Cerebellar cortex (tissue), 1 donor: ENCODE results near the gene SDK1.

ENCODE experiments used
- DNase-seq: peaks from one replicate; pipeline ENCODE4 v3.0.0-alpha.2; 2015; ENCODE audit warnings: low spot score

The SDK1 gene

DNA sequence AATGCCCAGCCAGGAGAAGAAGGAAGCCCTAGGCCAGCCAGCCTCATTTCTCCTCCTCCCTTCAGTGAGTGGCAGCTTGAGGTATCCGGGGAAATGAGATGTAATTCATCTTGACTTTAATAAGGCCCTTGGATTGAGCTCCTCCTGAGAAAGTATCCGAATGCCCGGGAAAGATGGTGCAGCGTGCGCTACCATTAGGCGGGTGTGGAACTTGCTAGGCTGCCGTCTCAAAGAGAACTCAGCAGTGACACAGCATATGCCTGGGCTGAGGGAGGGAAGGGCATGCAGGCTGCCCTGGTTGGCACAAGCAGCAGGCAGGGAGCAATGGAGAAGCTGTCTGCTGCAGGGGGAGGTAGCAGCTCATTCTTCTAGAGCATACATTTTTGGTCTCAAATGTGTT, 721.2 kb downstream of the SDK1 start:
- no peak for DNase-seq

DNA sequence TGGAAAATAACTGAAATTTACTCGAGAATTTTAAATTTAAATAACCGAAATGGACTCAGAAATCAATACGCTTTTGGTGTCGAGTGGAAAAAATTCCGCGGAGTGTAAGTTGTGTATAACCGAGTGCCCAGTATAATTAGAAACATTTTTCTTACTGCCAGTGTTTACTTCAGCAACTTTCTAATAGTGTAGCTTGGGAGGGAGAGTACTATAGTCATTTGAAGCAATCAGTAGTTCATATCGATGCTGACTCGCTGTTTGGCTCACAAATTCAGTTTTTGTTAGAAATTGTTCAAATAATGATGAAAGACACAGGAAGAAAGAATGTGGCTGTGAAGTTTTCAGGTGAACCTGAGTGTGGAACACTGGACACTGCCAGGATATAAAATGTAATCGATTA, 722.5 kb downstream of the SDK1 start:
- no peak for DNase-seq

DNA sequence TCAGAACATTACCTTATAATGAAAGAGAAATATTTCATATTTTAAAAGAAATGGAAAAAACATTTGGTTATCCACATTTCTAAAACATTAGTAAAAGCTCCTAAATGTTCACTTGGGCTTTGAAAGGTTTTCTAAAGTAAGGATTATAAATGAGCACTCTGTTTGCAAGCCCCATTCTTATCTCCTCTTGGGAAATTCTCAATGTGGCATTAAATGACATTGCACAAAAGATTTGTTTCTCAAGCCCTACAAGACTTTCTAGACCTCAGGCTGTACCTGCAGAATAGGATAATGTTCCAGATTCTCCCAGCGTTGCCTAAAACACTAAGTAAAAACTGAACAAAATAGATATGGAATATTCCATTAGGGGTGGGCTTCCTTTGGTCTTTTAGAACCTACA, 723.1 kb downstream of the SDK1 start:
- DNase-seq, result no peak

DNA sequence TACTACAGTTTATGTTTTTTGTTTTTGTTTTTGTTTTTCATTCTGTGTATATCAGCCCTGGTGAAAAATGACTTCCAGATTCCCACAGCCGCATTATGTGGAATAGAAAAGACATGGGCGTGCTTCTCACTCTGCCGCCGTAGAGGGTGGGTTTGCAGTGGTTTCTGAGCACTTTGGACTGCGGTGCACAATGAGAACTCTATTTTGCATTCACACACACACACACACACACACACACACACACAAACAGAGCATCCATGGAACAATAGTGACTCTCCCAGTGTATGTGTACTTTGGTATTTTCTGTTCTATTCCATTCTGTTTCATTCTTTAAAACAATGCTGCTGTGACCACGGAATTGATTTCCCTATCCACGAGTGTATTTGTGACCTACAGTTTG, 723.8 kb downstream of the SDK1 start:
- DNase-seq, result no peak

DNA sequence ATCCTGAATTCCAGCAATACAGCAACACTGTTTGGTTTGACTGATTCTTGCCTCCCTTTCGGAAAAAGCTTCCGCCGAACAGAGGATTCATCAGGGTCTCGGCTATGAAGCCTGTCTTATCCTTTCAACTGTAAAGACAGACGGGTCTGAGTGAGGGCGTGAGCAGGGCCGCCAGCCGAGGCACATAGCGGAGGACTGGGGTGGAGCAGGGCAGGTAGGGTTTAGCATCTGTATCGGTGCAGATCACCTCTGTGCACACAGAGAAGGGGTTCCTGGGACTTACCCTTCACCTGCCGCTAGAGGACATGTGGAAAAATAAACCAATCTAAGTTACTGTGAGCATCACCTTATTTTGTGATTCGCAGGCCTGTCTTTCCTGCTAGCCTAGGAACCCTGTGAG, 724.2 kb downstream of the SDK1 start:
- no peak for DNase-seq

DNA sequence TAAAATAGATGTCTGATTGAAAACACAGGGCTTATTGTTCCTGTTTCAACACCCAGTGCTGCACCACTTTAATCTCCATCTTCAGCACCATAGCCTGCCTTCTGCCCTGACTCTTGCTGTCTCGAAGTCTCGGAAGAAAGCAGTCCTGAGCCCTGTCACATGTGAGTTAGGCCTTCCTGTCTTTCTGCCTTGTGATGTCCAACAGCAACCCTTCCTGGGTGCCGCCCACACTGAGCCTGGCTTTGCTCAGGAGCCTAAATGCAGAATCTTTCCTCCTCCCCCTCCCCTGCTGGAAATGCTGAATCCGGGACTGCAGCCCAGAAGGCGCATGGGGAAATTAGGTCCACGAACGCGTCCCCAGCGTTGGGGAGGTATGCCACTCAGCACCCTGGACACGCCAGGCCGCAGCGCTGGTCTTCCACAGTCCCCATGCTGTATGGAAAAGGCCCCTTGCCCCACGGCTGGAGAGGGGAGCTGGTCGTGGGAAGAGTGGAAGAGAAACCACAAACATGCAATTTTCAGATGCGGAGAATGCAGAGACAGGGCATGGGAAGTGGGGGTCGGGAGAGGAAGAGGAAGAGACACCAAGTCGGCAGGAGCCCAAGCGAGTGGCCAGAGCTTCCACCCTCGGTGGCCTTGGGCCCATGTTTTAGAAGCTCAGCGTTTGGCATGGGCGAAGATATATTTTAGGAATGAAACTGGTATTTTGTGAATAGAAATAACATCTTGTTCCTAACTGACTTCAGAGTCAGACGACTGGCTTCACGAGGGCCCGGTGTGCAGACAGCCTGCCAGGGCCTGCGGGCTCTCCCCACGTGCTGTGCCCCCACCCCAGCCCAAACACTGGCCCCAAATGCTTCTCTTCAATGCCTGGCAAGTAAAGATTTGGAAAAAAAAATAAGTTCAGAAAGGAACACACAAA, 724.9 kb downstream of the SDK1 start:
- DNase-seq, result no peak

DNA sequence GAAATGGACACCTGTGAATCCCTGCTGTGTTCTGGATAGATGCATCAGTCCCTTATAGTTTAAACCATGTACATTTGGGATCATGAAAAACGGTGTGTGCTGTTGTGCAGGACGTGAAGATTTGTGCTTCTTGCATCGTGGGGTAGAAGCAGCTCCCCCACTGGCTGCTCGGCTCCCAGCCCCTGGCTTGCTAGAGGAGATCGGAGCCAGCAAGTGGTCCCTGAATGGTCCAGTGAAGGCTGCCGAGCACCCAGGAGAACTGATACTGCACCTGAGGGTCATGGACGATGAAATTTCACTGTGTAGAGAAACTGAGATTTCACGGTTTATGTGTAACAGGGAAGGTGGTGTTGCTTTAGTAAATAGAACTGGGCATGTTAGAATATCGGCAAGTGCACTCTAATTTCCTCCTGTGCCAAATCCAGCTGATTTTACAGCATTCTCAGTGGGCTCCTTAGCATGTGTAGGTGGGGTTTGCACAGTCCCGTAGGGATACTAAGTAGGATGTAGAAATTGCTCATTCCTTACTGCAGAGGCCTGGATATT, 726.0 kb downstream of the SDK1 start:
- DNase-seq, result no peak

DNA sequence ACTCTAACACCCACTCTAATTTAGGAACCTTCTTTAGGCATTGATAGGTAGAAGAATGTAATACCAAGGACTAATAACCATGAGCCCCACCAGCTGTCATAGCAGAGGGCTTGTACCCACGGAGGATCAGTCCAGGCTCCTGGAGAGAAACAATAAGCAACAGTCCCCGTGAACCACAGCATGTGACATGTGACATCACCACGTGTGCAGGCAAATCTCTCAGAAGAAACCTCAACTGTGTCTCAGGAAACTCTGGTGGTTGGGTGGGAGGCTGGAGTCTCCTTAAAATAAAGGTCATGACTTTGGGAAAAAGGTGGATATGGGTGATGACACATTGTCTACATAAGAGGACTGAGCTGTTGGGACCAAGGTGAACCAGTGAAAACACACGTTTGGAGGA, 727.2 kb downstream of the SDK1 start:
- DNase-seq, result no peak

DNA sequence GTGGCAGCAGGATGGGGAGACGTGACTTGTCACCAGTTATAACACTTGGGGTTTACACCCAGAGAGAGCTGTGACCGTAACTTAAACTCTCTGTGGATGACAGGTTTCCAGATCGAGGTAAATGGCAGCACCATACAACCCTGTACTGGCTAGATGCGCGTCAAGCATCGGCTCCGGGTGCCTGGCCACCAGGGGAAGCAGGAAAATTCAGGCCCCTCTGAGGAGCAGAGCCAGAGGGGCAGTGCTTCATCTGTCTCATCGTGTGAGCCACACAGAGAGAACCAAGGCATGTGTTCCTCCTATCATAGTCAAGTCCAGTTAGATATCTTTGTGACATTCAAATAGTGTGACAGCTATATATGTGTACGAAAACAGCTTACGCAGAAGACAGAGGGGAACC, 728.9 kb downstream of the SDK1 start:
- no peak for DNase-seq

DNA sequence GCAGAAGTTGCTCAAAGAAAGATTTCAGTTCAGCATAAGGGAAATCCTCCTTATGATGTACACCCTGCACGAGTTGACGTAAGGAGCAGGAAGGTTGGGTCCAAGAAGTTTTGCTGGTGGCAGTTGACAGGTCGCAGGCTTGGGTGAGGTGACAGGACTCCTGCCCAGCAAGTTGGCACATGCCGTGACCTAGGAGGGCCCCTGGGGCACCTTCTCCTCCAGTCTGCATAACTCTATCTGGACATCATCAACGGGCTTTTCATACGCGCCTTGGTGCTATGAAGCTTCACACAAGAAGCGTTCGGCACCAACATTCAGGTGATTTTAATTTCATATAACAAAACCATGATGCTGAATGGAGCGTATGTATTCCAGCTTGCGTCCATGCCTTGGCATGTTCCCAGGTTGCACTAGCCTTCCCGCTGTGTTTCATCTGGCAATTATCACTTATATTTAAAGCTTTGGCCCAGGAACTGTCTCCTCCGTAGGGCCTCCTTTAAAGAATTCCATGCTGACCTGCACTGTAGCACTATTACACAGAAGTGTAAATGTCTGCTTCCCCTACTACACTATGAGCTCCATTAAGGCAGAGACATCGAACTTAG, 729.4 kb downstream of the SDK1 start:
- no peak for DNase-seq

DNA sequence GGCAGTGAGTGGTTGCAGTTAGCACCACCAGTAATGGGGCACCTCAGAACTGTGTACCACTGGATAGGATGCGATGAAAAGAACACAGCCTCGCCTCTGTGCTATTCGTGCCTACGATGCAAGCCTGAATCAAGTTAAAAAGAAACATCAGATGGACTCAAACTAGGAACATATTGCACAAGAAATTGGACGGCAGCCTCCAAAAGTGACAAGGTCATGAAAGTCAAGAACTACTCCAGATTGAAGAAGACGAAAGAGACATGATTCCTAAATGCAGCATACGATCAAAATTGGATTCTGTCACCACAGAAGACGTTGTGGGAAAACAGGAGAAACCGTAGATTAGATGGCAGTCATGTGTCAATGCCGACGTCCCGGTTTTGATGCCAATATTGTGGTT, 732.9 kb downstream of the SDK1 start:
- DNase-seq, result no peak

DNA sequence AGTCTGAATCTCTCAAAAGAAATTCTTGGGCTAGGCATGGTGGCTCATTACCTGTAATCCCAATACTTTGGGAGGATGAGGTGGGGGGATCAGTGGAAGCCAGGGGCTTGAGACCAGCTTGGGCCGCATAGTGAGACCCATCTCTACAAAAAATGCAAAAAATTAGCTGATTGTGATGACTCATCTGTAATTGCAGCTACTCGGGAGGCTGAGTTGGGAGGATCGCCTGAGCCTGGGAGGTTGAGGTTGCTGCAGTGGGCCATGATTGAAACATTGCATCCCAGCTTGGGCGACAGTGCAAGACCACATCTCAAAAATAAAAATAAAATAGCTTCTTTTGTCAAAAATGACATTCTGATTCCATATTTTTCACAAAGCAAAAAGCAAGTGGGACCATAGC, 736.3 kb downstream of the SDK1 start:
- no peak for DNase-seq

DNA sequence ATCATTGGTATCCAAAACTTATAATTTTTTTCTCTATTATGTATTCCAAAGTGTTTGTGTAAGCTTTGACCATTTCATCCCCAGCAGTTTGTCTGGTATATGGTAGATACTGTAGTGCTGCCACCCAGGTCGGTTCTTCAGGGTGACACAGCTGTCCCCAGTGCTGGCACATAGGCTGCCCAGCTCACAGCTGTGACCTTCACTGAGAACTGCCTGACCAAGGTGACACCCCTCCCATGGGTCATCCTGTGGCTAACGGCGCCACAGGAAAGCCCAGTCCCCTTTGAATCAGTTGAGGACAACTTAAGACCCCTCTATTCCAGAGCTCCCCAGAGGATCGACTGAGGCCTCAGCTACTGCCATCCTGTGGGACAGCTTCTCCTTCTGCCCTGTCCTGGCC, 736.8 kb downstream of the SDK1 start:
- DNase-seq, result no peak

DNA sequence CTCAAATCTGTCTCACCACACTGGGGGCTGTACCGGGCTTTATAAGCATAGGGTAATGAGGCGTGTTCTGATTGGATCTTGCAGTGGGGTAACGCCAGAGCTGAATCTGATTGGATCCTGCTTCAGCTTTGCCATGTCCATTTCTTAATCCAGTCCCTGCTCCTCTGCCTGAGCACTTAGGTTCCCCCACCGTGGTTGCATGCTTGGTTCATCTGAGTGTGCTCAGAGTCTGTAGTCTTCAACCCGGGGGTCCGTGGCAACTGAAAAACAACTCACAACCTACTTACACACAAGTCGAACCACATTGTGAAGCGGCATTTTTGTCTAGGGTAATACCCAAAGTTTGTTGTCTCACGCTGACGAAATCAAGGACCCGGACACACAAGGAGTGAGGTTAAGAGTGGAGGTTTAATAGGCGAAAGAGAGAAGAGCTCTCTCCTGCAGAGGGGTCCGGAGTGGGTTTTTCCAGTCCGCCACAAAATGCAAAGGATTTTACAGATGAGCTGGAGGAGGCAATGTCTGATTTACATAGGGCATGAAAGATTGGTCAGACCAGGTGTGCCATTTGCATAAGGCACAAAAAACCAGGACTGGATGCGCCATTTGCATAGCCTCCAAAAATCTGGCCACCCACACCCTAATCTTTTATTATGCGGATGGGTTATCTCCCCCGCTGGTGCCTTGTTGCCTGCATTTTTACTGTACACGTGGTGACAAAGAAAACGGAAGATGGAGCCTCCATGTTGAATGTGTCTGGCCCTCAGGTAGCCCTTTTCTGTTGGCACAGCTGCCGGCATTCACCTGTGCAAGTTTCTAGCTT, 739.3 kb downstream of the SDK1 start:
- DNase-seq, result no peak

DNA sequence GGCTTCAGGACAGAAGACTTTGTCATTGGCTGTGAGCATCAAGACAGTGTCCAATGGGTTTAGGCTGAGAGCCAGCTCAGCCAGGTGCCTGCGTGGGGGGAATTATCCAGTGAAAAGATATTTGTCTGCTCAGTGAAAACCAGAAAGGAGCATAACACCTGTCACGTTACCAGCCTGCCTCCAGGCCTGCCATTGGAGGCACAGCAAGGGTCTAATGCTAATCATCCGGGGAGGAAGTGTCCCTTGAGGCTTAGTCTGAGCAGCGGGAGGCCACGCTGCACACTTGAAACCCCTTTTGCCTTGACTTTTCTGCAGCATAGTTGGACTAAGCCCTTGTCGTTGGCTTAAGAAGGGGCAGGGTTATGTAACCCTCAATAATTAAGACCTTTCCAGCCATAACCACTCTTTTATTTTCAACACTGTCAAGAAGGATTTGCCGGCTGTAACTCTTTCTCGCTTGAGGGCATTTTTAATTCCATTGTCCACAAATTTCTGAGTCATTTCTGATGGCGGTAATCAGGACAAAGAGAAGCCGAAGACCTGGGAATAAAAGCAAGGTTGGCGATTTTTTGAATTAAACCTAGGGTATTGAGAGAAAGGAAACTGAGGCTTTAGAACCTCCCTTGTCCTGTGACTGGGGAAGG, 741.5 kb downstream of the SDK1 start:
- no peak for DNase-seq

DNA sequence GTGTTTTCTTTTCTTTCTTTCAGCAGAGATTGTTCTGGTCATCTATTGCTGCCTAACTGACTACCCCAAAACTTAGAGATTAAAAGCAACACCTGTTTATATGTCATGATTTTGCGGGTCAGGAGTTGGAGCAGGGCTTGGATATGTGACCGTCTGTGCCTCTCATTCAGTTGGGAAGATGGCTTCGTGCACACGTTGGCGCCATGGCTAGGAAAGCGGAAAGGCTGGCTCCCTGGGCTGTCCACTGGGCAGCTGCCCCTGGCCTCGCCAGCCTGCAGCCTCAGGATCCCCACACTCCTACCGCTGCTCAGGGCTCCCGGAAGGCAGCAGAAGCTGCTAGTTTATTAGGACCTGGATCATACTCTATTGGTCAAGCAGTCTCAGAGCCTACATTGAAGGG, 742.9 kb downstream of the SDK1 start:
- no peak for DNase-seq

DNA sequence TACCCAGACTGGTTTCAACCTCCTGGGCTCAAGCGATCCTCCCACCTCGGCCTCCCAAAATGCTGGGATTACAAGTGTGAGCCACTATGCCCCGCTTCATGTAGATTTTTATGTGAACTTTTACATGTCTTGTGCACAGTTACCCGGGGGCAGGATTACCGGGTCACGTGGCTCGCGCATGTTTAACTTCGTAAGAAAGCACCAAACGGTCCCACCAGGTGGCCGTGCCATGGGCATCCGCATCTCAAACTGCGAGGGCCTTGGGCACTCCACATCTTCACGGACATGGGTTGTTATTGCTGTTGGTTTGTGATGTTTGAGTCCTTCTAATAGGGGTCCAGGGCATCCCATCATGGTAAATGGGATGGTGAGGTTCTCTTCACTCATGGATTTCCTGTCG, 744.4 kb downstream of the SDK1 start:
- DNase-seq, result no peak

DNA sequence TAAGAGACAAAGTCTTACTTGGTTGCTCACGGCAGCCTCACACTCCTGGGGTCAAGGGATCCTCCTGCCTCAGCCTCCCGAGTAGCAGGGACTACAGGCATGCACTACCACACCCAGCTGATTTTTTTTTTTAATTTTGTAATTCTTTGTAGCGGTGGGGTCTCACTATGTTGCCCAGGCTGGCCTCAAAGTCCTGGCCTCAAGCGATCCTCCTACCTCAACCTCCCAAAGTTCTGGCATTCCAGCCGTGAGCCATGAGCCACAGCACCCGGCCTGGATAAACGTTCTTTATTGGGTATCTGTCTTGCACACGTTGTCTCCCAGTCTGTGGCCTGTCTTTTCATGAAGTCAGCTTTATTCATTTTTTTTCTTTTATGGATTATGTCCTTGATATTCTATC, 744.9 kb downstream of the SDK1 start:
- no peak for DNase-seq

DNA sequence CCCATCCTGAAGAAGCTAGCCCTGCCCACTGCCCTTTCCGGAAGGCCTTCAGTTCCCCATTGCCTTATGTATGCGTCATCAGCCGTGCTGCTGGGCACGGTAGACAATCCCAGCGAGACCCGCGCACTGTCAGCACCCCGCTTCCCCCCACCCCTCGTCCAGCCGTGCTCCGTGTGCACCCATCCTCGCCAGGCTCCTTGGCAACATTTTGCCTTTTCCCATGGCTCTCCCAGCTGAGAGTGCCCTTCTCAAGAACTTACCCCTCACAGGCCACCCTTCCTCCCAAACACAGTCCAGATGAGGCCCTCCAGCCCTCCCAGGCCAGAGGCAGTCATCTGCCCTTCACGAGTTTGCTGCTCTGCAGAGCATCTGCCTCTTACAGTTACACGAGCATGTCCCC, 747.3 kb downstream of the SDK1 start:
- no peak for DNase-seq

DNA sequence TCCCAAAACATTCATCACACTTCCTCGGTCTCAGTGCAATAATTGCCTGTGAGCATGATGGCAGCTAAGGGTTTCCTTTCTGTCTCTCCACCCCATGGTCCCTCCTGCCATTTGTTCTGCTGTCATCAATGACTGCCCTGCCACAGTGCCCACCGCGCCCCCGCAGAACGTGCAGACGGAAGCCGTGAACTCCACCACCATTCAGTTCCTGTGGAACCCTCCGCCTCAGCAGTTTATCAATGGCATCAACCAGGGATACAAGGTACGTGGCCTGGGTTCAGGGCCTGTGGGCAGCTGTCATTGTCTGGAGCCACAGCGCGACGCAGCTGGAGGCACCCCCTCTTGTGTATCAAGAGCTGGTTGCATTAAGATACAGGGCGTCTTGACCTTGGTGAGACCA, 748.1 kb downstream of the SDK1 start:
- DNase-seq, result no peak

DNA sequence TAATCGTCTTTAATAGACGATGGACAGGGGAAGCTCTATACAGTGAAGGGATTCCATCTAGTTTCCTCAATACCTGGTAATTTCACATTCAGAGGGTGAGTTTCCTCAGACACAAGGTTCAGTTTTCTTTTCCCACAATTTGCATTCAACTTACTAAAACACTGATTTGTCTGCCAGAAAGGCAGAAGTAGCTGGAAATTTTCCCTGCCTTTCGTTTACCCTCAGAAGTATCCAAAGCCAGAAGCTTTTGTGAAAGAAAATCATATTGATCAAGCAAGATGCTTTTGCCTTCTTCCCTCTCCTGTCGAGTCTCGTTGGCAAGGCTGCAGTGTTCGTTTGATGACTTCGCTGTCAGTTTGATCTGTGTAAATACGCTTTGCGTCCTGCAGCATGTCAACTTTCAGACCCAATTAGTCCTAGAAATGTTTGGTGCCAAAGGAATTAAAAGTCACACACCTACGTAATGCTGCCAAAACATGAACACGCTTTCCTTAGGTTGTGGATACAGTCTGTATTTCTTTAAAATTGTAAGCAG, 749.1 kb downstream of the SDK1 start:
- no peak for DNase-seq

DNA sequence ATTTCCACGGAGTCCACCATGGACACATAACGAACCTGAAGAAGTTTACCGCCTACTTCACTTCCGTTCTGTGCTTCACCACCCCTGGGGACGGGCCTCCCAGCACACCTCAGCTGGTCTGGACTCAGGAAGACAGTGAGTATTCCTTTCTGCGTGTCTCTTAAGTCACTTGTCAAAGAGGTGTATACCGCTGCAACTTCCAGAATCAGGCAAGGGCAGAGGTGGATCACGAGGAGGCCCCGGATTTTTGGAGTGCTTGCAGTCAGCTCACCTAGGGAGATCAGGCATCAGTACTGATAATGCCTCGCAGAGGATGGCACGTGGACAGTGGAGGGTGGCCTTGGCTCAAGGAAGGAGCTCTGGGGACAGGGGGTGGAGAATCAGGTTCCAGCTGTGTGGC, 750.6 kb downstream of the SDK1 start:
- DNase-seq, result no peak
